Heart left ventricle (tissue), 16 donors: ENCODE data around the gene ATP2B2. TPM values are rescaled to one million over a fixed set of nuclear protein-coding genes. Genes with fewer than 3 reads are reported as not detected.

Experiments
- ATAC-seq, 4 donors: fragments of 200-7000 bp; cut with Tn5 transposase; one replicate each; pipeline ENCODE4 v1.9.1; 2020 to 2022; ENCODE audit warnings: moderate library complexity in 4 of 4, mild to moderate bottlenecking in 3 of 4, moderate number of reproducible peaks in 1 of 4
- DNase-seq, 5 donors: peaks; one replicate each; pipeline ENCODE4 v3.0.0-alpha.2; 2020
- H3K27ac ChIP-seq, 12 donors: fragments of 200-600 bp; sonication (generic) in 4 of 12; one replicate each; pipeline versions ENCODE4 v1.5.0 to v1.8.0; 2016 to 2022; ENCODE audit warnings: mild to moderate bottlenecking in 2 of 12
- H3K27me3 ChIP-seq, 9 donors: fragments of 200-600 bp; sonication (generic) in 2 of 9; one replicate each; pipeline versions ENCODE4 v1.5.1 to v1.8.0; 2016 to 2022; ENCODE audit warnings: mild to moderate bottlenecking in 3 of 9
- H3K36me3 ChIP-seq, 9 donors: fragments of 200-600 bp; sonication (generic) in 2 of 9; one replicate each; pipeline versions ENCODE4 v1.5.0 to v1.8.0; 2018 to 2022; ENCODE audit warnings: mild to moderate bottlenecking in 2 of 9
- H3K4me1 ChIP-seq, 12 donors: fragments of 200-600 bp; sonication (generic) in 4 of 12; one replicate each; pipeline versions ENCODE4 v1.5.0 to v1.8.0; 2016 to 2022; ENCODE audit warnings: mild to moderate bottlenecking in 3 of 12
- H3K4me3 ChIP-seq, 12 donors: fragments of 200-600 bp; sonication (generic) in 4 of 12; one replicate each; pipeline versions ENCODE4 v1.5.0 to v1.8.0; 2017 to 2022; ENCODE audit warnings: mild to moderate bottlenecking in 9 of 12, moderate library complexity in 4 of 12
- H3K9me3 ChIP-seq, 12 donors: fragments of 200-600 bp; sonication (generic) in 4 of 12; one replicate each; pipeline versions ENCODE4 v1.5.0 to v1.8.0; 2016 to 2022; ENCODE audit warnings: mild to moderate bottlenecking in 1 of 12
- POLR2A ChIP-seq, 2 donors: fragments of 450-650 bp; IDR thresholded peaks; one replicate each; pipeline ENCODE4 v1.6.1; 2017; ENCODE audit warnings: antibody characterized with exemption in 2 of 2, mild to moderate bottlenecking in 2 of 2, moderate library complexity in 2 of 2
- WGBS, 4 donors: extraction: QIAGEN DNeasy Blood & Tissue Kit in 2 of 4; methylation state at CpG; one replicate each; pipeline versions ENCODE4 v1.1.5 to v1.1.7; 2013 to 2018; 5-methylcytosine and 5-hydroxymethylcytosine counted together
- intact Hi-C, 10 donors: fragments of 100-400 bp; cut with DNase I; formaldehyde crosslinking; loops; one replicate each; pipeline versions ENCODE4 v1.11.1 to v1.14.2; 2022
- polyA plus RNA-seq, 2 donors: library from polyadenylated mRNA; stranded (reverse); fragments of 200-250 nt; gene quantifications; one replicate each; pipeline ENCODE4 v1.2.3, GENCODE V29; 2013
- total RNA-seq, 9 donors: library from RNA; depleted of rRNA in 2 of 9; stranded (reverse); fragments of >200 nt in 2 of 9; fragmentation: NEBNext Ultra II Directional in 3 of 9; extraction: Animal tissue kit (Norgen Biotek cat#: 25700) in 3 of 9; gene quantifications; one replicate each; pipeline versions ENCODE4 v1.1.0 to v1.2.4, GENCODE V29; 2016 to 2023
- TF ChIP-seq, protein P1 (sequence below), 12 donors: fragments of 200-600 bp; sonication (generic) in 4 of 12; IDR thresholded peaks; one replicate each; pipeline versions ENCODE4 v1.5.0 to v1.8.0; 2018 to 2022; ENCODE audit warnings: antibody characterized with exemption in 12 of 12, mild to moderate bottlenecking in 5 of 12
- donor health status: ischemic (EF 13 %, LVEDD 7.1; RV severe dilation, severe dysfunction).
- donor health status: healthy with polysubstance abuse.
- donor health status: DM: no; HTN: yes; CAD: no.
- donor health status: DM: no; HTN: no; CAD: no.
- donor health status: ischemic (EF 25% LVEDD 6.9; RV normal size, moderate dysfunction).
- donor health status: ischemic (EF 25% LVEDD 5.7; RV mildly dilated, moderate dysfunction).
- donor health status: healthy.
- donor health status: DM: yes; HTN: yes; CAD: no.
- donor health status: ischemic (EF 35%, LVEDD 5.7; RV mildly dilated, moderate dysfunction).
- donor health status: nonischemic (EF 11% LVEDD 7.7; RV severe dilation, severe dysfunction).
- donor health status: DM: yes; HTN: yes; CAD: no.
- donor health status: PGD.
- donor health status: ischemic (EF 29% LVEDD 5.4; RV normal size, mild dysfunction).
- donor health status: nonischemic (EF 23%, LVEDD 6.1; RV moderate dilation, normal function).

Gene ATP2B2
- total and polyA plus RNA-seq, 11 donors = 0.01 to 0.35 (median 0.12) TPM; not detected in 3

DNA sequence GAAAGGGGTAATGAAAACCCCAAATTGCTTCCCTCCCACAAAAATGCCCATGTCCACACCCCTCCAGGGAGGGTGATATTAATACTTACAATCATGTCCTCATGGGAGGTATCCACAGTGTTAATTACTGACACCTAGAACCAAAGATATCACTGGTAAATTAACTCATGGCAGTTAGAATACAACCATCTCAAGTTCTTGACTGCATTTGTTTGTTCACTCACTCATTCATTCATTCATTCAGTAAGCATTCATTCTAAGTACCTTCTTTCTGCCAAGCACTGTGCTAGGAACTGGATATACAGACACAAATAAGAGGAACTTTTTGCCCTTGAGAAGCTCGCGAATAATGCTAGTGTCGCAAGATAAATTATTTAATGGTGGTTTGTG is 187.4 kb downstream of the ATP2B2 start:
- WGBS, 4 donors = 91 to 95% (median 93%) methylated on average over 3 of the region's 3 CpGs
- peaks cover 0 to 63% (median 59%) of the 10 kb centered on the region in 9 donors for H3K36me3 ChIP-seq
- no peak for ATAC-seq

DNA sequence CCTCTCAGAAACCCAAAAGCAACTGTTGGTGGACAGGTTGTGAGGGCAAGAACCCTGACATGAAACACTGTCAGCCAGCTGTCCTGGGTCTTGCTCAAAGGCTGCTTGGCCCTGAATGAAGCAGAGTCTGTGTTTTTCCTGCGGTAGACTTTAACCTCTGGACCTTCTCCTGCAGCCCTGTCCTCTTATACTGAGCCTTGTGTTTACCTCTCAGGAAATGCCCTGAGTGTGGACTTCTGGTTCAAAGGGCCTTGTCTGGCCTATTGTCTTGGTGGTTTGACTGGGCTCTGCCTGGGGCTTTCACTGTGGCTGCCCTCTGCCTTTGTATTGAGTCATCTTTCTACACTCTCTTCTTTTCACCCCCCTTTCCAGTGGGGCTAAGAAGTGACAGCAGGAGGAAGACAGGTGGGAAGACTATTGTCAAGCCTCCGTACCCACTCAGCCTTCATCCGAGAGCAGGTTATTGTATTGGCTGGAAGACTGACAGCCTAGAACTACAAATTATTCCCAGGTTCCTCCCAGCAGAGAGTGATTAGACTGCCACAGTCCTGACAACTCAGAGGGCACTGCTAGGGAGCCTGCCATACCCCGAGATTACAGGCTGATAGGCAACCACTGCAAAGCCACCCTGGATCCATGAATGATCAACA is 187.9 kb downstream of the ATP2B2 start:
- Histone ChIP-seq H3K9me3 (no peaks in the 10 kb centered on the region), H3K4me1 (peaks cover 0 to 35% (median 19%) of the 10 kb centered on the region in 12 donors), H3K36me3 (peaks cover 0 to 68% (median 64%) of the 10 kb centered on the region in 9 donors), H3K27ac (no peak overlapping the region), H3K4me3 (no peak overlapping the region), H3K27me3 (no peaks in the 10 kb centered on the region)
- 90 to 95% (median 94%) methylated on average over 4 of the region's 4 CpGs for WGBS, 4 donors
- intact Hi-C loops = no loop called here
- no peak for DNase-seq
- no peak for TF ChIP-seq POLR2A (IDR thresholded peaks at IDR 0.05)
- TF ChIP-seq, protein P1, sequence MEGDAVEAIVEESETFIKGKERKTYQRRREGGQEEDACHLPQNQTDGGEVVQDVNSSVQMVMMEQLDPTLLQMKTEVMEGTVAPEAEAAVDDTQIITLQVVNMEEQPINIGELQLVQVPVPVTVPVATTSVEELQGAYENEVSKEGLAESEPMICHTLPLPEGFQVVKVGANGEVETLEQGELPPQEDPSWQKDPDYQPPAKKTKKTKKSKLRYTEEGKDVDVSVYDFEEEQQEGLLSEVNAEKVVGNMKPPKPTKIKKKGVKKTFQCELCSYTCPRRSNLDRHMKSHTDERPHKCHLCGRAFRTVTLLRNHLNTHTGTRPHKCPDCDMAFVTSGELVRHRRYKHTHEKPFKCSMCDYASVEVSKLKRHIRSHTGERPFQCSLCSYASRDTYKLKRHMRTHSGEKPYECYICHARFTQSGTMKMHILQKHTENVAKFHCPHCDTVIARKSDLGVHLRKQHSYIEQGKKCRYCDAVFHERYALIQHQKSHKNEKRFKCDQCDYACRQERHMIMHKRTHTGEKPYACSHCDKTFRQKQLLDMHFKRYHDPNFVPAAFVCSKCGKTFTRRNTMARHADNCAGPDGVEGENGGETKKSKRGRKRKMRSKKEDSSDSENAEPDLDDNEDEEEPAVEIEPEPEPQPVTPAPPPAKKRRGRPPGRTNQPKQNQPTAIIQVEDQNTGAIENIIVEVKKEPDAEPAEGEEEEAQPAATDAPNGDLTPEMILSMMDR (IDR thresholded peaks at IDR 0.05) = no peak
- no peak for ATAC-seq

More for the DNA sequence above, 187.4 kb downstream of the ATP2B2 start:
- no peak overlapping the region for H3K4me3 ChIP-seq
- H3K9me3 ChIP-seq = no peaks in the 10 kb centered on the region
- no peak overlapping the region for H3K27ac ChIP-seq
- peaks cover 0 to 33% (median 19%) of the 10 kb centered on the region in 12 donors for H3K4me1 ChIP-seq
- intact Hi-C loops = no loop called here
- no peak for DNase-seq
- no peak for TF ChIP-seq POLR2A (IDR thresholded peaks at IDR 0.05)
- TF ChIP-seq, protein P1 (IDR thresholded peaks at IDR 0.05) = no peak
- H3K27me3 ChIP-seq = no peaks in the 10 kb centered on the region

DNA sequence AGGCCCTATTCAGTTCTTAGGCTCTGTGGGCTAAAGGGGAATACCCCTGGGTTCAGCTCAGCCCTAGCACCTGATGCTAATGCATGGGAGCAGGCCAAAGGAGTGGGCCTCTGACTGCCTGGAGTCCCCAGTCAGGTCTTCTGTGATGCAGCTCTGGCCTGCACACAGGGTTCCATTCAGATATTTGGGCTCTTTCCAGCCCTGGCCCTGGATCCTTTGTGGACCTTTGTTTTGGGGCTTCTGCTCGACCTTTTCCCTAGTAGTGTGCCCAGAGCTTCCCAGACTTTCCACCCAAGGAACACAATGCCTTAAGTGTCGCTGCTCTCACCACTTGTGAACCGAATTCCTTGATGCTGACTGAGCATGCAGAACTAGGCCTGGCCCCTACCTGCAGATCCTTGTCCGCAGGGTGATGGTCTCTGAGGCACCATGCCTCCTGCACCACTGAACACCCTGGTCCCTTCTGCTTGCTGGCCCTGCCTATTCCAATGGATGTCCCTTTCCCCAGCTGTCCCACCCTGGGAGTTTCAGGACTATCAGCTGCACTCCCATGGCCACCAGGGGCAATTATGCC is 189.5 kb downstream of the ATP2B2 start:
- Histone ChIP-seq H3K27me3 (no peaks in the 10 kb centered on the region), H3K27ac (no peak overlapping the region), H3K4me1 (peaks cover 0 to 33% (median 18%) of the 10 kb centered on the region in 12 donors), H3K36me3 (peaks cover 0 to 84% (median 80%) of the 10 kb centered on the region in 9 donors), H3K4me3 (no peak overlapping the region), H3K9me3 (no peaks in the 10 kb centered on the region)
- 91 to 94% (median 92%) methylated on average over 4 of the region's 4 CpGs for WGBS, 4 donors
- intact Hi-C loops = no loop called here
- ATAC-seq (no peak), DNase-seq (no peak)
- TF ChIP-seq, protein P1 (IDR thresholded peaks at IDR 0.05) = no peak

DNA sequence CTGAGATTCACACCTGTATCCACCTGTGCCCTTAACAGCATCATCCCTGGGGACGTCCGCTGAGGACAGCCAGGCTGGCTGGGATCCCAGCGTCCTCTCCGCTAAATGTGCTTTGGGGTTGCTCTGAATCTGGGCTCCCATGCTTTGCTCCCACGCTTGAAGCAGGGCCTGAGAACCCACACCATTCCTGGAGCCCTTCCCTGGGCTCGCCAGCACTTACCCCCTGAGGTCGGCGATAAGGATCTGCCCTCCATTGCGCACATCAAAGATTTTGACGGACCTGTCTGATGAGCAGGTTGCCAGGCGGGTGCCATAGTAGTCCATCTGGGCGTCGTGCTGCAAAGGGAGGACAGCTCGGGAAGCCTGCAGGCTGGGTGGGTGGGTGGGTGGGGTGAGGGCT is 190.3 kb downstream of the ATP2B2 start:
- no peak overlapping the region for H3K4me3 ChIP-seq
- ATAC-seq = no peak
- intact Hi-C loops = no loop called here
- peaks cover 0 to 30% (median 15%) of the 10 kb centered on the region in 12 donors for H3K4me1 ChIP-seq
- no peak for DNase-seq
- no peak for TF ChIP-seq POLR2A (IDR thresholded peaks at IDR 0.05)
- TF ChIP-seq, protein P1 (IDR thresholded peaks at IDR 0.05) = no peak
- H3K27me3 ChIP-seq = no peaks in the 10 kb centered on the region
- H3K36me3 ChIP-seq = peaks cover 0 to 92% (median 88%) of the 10 kb centered on the region in 9 donors
- WGBS, 4 donors = 94 to 97% (median 94%) methylated on average over 11 to 14 of the region's 14 CpGs
- H3K9me3 ChIP-seq = no peaks in the 10 kb centered on the region
- H3K27ac ChIP-seq = no peak overlapping the region
